Smooth muscle cell (in vitro differentiated cells): ENCODE measurements around the gene LRRC46. TPM values are rescaled to one million over a fixed set of nuclear protein-coding genes. Genes with fewer than 3 reads are reported as not detected.

Source experiments
- DNase-seq: peaks from one replicate; lab custom pipeline; 2025; ENCODE audit not compliant: unreplicated experiment; lab: John Stamatoyannopoulos, UW
- H2AFZ ChIP-seq: fragments of 200-600 bp; sonication (generic); 2 replicates; pipeline ENCODE4 v1.6.0; 2016; ENCODE audit warnings: antibody characterized with exemption, low read depth, mild to moderate bottlenecking
- H3F3A ChIP-seq: fragments of 200-600 bp; sonication (generic); 2 replicates; pipeline ENCODE4 v1.6.0; 2017; ENCODE audit warnings: antibody characterized with exemption, low read depth
- H3K27ac ChIP-seq: fragments of 200-600 bp; sonication (generic); 2 replicates; pipeline ENCODE4 v1.5.1; 2016; ENCODE audit warnings: low read depth, mild to moderate bottlenecking
- H3K27me3 ChIP-seq: fragments of 200-600 bp; sonication (generic); 2 replicates; pipeline ENCODE4 v1.6.1; 2016; ENCODE audit warnings: low read depth, mild to moderate bottlenecking
- H3K36me3 ChIP-seq: fragments of 200-600 bp; sonication (generic); 2 replicates; pipeline ENCODE4 v1.5.1; 2016; ENCODE audit warnings: low read depth
- H3K4me1 ChIP-seq: fragments of 200-600 bp; sonication (generic); 2 replicates; pipeline ENCODE4 v1.5.1; 2016; ENCODE audit warnings: low read depth
- H3K4me2 ChIP-seq: fragments of 200-600 bp; sonication (generic); 2 replicates; pipeline ENCODE4 v1.6.0; 2016; ENCODE audit warnings: mild to moderate bottlenecking
- H3K4me3 ChIP-seq: fragments of 200-600 bp; sonication (generic); 2 replicates; pipeline ENCODE4 v1.5.1; 2016; ENCODE audit warnings: mild to moderate bottlenecking
- H3K79me2 ChIP-seq: fragments of 200-600 bp; sonication (generic); 2 replicates; pipeline ENCODE4 v1.6.0; 2016; ENCODE audit warnings: low read depth, mild to moderate bottlenecking
- H3K9ac ChIP-seq: fragments of 200-600 bp; sonication (generic); 2 replicates; pipeline ENCODE4 v1.6.0; 2016; ENCODE audit warnings: low read depth
- H3K9me3 ChIP-seq: fragments of 200-600 bp; sonication (generic); replicated peaks from 2 replicates; pipeline ENCODE4 v1.5.1; 2016; ENCODE audit warnings: low read depth
- H4K20me1 ChIP-seq: fragments of 200-600 bp; sonication (generic); 2 replicates; pipeline ENCODE4 v1.6.0; 2016; ENCODE audit warnings: low read depth
- CTCF ChIP-seq: fragments of 200-600 bp; sonication (generic); IDR thresholded peaks from 2 replicates; pipeline ENCODE4 v1.5.1; 2017; ENCODE audit warnings: borderline replicate concordance, mild to moderate bottlenecking, antibody characterized with exemption; ENCODE audit not compliant: insufficient read depth, poor library complexity, severe bottlenecking
- WGBS: methylation state at CpG from one replicate; pipeline ENCODE4 v1.1.7; 2016; ENCODE audit warnings: low lambda C conversion rate; 5-methylcytosine and 5-hydroxymethylcytosine counted together
- polyA plus RNA-seq: library from polyadenylated mRNA; unstranded; fragments of >200 nt; fragmentation: Nextera tagmentation; extraction: Ambion mirVana; gene quantifications from 2 replicates; pipeline ENCODE4 v1.2.1, GENCODE V29; 2016
- total RNA-seq: library from RNA; depleted of rRNA; stranded (reverse); fragments of >200 nt; gene quantifications from 2 replicates; pipeline ENCODE4 v1.2.3, GENCODE V29; 2014

LRRC46 gene
- total and polyA plus RNA-seq, 2 experiments from 2014 or later, result 0.26 TPM; not detected in 1

DNA sequence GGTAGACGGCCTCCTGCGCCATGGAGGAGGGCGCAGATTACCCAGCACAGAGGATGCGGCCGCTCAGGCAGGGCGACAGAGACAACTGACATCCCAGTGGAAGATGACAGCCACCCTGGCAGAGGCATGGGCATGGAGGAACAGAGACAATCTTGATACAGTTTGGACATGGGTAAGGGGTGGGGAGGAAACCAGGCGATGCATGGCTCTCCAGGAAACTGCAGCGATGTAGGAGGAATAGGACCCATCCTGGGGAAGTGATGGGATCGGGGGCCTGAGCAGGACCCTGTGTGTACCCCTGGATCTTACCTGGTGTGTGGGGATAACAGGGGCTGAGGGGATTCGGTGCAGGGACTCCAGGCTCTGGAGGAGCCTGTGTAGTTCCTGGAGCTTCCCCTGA lies 14.5 kb upstream of the LRRC46 start:
- Histone ChIP-seq H3K9me3 (no peaks in the 10 kb centered on the region), H3K27ac (no peak overlapping the region), H3K4me2 (no peak overlapping the region), H3K9ac (no peak overlapping the region), H3K79me2 (no peaks in the 10 kb centered on the region), H3K4me1 (peaks cover 7% of the 10 kb centered on the region), H3K36me3 (no peaks in the 10 kb centered on the region), H4K20me1 (no peaks in the 10 kb centered on the region), H3F3A (no peaks in the 10 kb centered on the region), H3K4me3 (no peak overlapping the region), H3K27me3 (no peaks in the 10 kb centered on the region), H2AFZ (no peak overlapping the region)
- DNase-seq, result no peak
- TF ChIP-seq CTCF, result no peak
- 98% methylated on average over 10 of the region's 10 CpGs for WGBS

- no peak for DNase-seq
- no peaks in the 10 kb centered on the region for H3K36me3 ChIP-seq
- H3K9ac ChIP-seq, result no peak overlapping the region
- 93% methylated on average over 11 of the region's 11 CpGs for whole genome bisulfite sequencing
- H3K4me1 ChIP-seq, result peaks cover 11% of the 10 kb centered on the region
- H3K27ac ChIP-seq, result no peak overlapping the region
- no peaks in the 10 kb centered on the region for H3K27me3 ChIP-seq
- no peak overlapping the region for H3K4me2 ChIP-seq
- H3K4me3 ChIP-seq, result no peak overlapping the region
- H3K79me2 ChIP-seq, result no peaks in the 10 kb centered on the region
- no peaks in the 10 kb centered on the region for H3K9me3 ChIP-seq
- no peak overlapping the region for H2AFZ ChIP-seq
- TF ChIP-seq CTCF, result no peak
- H3F3A ChIP-seq, result no peaks in the 10 kb centered on the region
- no peaks in the 10 kb centered on the region for H4K20me1 ChIP-seq
Measured at GRCh38 chr17:47818002-47818695, 13.3 kb upstream of the LRRC46 start.

DNA sequence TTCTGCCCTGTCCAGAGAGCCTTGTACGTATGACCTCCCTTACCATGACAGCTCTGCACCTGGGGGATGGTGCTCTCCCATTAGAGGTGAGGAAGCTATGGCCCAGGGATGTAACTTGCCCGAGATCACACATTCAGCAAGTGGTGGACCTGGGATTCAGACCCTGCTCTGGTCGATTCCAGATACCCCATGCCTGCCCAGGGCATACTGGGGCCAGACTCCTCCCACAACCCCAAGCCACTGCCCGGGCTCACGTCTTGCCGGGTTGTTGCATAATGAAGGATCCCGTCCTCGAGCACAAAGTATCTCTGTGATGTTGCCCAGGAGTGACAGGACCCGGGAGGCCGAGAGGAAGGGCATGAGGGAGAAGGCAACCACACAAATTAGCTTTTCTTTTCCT lies 12.0 kb upstream of the LRRC46 start:
- Histone ChIP-seq H2AFZ (no peak overlapping the region), H3K27ac (no peak overlapping the region), H3K4me1 (peaks cover 11% of the 10 kb centered on the region), H3K9me3 (no peaks in the 10 kb centered on the region), H3K4me3 (no peak overlapping the region), H4K20me1 (no peaks in the 10 kb centered on the region), H3K79me2 (no peaks in the 10 kb centered on the region), H3K4me2 (no peak overlapping the region), H3K36me3 (no peaks in the 10 kb centered on the region), H3K27me3 (no peaks in the 10 kb centered on the region), H3F3A (no peaks in the 10 kb centered on the region), H3K9ac (no peak overlapping the region)
- WGBS, result 93% methylated on average over 10 of the region's 10 CpGs
- no peak for DNase-seq
- TF ChIP-seq CTCF, result no peak
